Jurkat, Clone E6-1 (cell line): ENCODE data around the gene TPI1.

ENCODE experiments used
- DNase-seq: peaks from one replicate; pipeline ENCODE4 v3.0.0-alpha.2; 2011; ENCODE audit warnings: low read depth, low spot score
- H3K4me3 ChIP-seq: 2 replicates; pipeline ENCODE4 v1.5.1; 2011; ENCODE audit warnings: mild to moderate bottlenecking, low read length, control low read depth, moderate library complexity

The TPI1 gene

DNA sequence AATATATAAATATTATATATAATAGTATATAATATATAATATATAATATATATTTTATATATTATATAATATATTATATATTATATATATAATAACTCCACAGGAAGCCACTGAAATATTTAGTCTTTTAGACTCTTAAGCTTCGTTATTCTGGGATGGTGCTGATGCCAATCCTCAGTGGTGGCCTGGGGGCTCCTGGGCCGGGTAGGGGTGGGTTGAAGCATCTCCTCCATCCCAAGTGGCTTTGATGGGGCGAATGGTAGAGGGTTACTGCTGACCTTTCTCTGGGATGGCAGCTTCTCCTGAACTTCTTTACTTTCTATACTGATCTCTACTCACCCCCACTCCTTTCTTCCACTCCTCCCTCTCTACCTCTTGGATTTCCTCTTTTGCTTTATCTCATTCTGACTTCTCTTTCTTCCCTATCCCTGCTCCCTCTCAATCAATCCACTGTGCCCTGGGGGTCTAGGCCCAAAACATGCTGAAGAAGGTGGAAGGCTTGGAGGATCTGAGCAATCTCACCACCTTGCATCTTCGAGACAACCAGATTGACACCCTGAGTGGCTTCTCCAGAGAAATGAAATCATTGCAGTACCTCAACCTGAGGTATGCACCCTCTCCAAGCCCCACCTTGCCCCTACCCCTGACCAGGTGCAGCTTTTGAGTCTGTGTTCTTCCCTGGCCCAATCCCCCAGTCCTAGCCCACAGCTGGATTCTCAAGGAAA, 42.3 kb downstream of the TPI1 start:
- no peak overlapping the region for H3K4me3 ChIP-seq
- DNase-seq, result no peak

DNA sequence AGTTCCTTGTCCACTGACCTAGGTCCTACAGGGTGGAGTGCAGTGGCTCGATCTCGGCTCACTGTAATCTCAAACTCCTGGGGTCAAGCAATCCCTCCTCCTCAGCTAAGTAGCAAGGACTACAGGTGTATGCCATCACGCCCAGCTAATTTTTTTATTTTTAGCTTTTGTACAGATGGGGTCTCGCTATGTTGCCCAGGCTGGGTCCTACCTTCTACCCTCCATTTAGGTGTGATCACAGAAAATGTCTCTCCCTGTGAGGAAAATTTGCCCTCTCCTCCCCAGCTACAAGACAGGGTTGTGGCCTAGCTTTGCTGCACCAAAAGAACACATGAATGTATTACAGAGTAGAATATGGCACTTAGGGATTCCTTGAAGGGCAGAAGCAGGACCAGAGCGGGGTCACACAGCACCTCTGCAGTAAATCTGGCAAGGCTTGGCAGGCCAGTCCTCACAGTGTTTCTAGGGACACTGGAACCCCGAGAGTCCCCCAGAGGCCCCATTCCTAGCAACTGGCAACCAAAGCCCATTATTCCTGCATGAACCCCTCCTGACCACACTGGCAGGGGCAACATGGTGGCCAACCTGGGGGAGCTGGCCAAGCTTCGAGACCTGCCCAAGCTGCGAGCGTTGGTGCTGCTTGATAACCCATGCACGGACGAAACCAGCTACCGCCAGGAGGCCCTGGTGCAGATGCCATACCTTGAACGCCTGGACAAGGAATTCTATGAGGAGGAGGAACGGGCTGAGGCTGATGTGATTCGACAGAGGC, 45.0 kb downstream of the TPI1 start:
- H3K4me3 ChIP-seq, result no peak overlapping the region
- no peak for DNase-seq

DNA sequence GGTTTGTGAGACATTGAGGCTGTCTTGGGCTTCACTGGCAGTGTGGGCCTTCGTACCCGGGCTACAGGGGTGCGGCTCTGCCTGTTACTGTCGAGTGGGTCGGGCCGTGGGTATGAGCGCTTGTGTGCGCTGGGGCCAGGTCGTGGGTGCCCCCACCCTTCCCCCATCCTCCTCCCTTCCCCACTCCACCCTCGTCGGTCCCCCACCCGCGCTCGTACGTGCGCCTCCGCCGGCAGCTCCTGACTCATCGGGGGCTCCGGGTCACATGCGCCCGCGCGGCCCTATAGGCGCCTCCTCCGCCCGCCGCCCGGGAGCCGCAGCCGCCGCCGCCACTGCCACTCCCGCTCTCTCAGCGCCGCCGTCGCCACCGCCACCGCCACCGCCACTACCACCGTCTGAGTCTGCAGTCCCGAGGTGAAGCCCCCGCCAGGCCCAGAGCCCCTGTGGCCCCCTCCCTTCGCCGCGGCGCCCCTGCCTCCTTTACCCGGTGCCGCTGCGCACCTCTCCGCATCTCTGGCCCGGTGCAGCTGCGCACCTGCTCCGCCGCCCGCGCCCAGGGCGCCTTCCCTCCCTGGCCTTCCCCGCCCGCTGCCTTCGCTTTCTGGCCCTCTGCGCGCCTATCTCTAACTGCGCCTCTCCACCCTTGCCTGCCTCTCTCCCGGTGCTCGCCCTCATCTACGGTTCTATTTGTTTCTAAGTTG, 47.1 kb downstream of the TPI1 start, which contains the start of gene ENO2:
ENO2 (plus strand) TSS at position 335 of the 701 bp plus-strand sequence. CDS start 1,253 bp downstream, outside the sequence.
- peak within 1 kb of the TSS; percentile 78 for H3K4me3 ChIP-seq
- no peak for DNase-seq

DNA sequence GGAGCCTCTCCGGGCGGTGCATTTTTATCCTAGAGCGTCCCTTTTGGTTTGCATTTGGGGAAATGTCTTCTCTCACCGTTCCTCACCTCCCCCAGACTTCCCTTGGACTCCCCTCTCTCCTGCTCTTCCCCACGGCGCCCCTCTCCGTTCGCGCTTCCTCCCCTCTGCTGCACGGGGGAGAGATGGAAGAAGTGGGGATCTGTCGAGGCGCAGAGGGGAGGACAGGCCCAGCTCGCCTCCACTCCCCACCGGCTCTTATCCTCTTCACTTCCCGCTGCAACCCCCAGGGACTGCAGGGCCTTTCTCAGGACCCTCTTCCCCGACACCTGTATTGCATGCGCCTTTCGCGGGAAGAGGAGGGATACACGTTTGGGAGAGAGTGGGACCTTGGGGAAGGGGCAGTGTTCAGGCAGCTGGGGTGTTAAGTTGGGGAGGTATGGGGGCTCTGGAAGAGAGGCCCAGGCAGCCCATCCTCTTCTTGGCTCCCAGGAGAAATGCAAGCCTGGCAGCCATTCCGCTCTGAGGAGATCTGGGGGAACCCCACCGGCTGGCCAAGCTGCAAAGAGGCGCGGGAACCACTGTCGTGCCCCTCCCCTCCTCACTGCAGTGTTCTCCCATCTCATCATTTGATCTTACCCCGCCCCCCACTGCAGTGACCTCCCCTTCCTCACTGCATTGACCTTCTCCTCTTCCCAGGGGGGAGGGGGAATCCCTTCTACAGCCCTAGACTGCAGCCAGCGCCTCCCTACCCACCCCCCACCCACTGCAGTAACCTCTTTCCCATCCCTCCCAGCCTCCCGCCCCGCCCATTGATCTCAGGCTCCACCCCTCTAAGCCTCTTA, 47.8 kb downstream of the TPI1 start:
- no peak for DNase-seq
- H3K4me3 ChIP-seq, result peak overlapping the region; percentile 78

DNA sequence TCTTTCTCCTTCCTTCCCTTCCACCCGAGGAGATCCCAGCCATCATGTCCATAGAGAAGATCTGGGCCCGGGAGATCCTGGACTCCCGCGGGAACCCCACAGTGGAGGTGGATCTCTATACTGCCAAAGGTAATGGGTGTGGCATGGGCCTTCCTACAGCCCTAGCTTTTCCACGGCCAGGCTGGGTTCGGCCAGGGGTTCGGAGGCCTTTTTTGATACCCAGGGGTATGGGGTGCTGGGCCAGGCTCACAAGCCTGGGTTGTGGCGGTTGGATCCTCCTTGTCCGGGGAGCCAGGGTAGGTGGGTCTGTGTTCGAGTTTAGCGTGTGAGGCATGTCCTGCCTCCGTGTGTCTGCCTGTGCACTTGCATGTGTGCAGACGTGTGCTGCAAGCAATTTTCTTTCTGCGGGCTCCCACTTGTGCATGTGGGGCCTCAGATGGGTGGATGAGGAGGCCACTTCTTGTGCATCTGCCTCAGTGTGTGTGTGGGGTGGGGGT, 48.5 kb downstream of the TPI1 start:
- no peak overlapping the region for H3K4me3 ChIP-seq
- no peak for DNase-seq

DNA sequence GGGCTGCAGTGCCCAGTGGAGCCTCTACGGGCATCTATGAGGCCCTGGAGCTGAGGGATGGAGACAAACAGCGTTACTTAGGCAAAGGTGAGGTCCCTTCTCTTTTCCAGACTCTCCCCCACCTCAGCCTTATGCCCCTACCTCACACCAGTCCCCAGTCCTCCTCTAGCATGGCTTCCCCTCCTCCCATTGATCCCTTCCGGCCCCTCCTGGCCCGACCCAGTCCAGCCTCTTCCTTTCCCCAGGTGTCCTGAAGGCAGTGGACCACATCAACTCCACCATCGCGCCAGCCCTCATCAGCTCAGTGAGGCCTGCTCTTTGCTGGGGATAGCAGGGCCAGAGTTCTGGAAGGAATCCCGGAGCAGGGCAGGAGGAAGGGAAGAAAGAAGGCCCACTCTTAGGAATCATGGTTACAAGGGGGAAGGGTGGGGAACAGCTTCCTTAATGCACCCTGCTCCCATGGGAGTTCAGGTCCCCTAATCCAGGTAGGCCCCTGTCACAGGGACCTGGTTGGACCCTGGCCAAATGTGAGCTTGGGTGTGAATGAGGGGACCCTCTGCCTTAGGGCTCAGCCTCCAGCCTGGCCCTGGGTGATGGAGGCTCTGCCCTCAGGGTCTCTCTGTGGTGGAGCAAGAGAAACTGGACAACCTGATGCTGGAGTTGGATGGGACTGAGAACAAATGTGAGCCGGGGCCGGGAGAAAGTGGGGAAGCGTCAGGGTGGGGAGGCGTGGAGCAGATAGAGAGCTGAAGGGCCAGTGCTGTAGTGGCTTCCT, 49.3 kb downstream of the TPI1 start:
- no peak overlapping the region for H3K4me3 ChIP-seq
- DNase-seq, result no peak

DNA sequence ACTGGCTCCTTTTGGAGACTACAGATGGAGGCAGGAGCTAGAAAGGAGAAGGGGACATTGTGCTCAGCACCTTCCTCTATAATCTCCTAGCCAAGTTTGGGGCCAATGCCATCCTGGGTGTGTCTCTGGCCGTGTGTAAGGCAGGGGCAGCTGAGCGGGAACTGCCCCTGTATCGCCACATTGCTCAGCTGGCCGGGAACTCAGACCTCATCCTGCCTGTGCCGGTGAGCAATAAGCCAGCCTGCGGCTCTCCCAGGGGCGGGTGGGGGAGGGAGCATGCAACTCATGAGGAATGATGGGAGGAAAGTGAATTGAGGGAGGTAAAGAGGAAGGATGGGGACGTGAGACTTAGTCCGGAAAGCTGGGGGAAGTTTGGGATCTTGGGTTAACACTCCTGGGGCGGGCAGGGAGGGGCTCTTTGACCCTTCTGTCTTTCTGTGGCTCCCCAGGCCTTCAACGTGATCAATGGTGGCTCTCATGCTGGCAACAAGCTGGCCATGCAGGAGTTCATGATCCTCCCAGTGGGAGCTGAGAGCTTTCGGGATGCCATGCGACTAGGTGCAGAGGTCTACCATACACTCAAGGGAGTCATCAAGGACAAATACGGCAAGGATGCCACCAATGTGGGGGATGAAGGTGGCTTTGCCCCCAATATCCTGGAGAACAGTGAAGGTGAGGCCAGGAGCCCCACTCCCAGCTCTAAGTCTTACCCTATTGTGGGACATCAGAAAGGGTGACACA, 50.3 kb downstream of the TPI1 start:
- no peak for DNase-seq

DNA sequence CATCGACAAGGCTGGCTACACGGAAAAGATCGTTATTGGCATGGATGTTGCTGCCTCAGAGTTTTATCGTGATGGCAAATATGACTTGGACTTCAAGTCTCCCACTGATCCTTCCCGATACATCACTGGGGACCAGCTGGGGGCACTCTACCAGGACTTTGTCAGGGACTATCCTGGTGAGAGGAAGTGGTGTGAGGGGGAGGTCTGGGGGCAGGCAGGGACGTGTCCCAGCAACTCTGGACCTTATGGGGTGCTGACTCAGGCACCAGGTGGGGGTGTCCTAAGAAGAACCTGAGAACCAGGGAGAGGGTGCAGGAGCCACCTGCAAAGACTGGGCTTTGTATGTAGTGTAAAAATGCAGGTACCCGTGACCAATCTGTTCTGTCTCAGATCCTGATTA, 52.3 kb downstream of the TPI1 start:
- H3K4me3 ChIP-seq, result no peak overlapping the region
- DNase-seq, result no peak

More for the DNA sequence above, 50.3 kb downstream of the TPI1 start:
- no peak overlapping the region for H3K4me3 ChIP-seq
